Endothelial cell of umbilical vein (primary cell): ENCODE measurements around the gene SPIN4. TPM values are rescaled to one million over a fixed set of nuclear protein-coding genes. Genes with fewer than 3 reads are reported as not detected.
A peak's percentile ranks its signal among the peaks of the same experiment; 100 is the strongest.

ENCODE experiments used
- BruUV-seq: library from RNA; stranded (reverse); fragments of 400-500 nt; replicated peaks from 2 replicates; lab custom pipeline; 2021; lab: Mats Ljungman, UMichigan
- CTCF ChIA-PET: fragments of 300-600, 350-600 bp; sonication (Branson Sonifier 250); formaldehyde crosslinking; loops from one replicate; lab custom pipeline; 2021; ENCODE audit warnings: antibody characterized with exemption, inconsistent platforms; lab: Charles Lee
- POLR2A ChIA-PET: fragments of 300-600, 350-600 bp; sonication (Branson Sonifier 250); formaldehyde crosslinking; loops from one replicate; lab custom pipeline; 2021; ENCODE audit warnings: antibody characterized with exemption, inconsistent platforms; lab: Charles Lee
- DNase-seq: peaks from one replicate; pipeline ENCODE4 v3.0.0-alpha.2; 2011; ENCODE audit warnings: low read depth, low spot score
- FAIRE-seq: peaks from 2 replicates; lab custom pipeline; 2011; peaks lifted over from hg19 to GRCh38; lab: Jason Lieb, UNC
- H2AFZ ChIP-seq: 2 replicates; pipeline ENCODE4 v1.6.0; 2012; ENCODE audit warnings: low read depth, low read length, control low read depth, inconsistent platforms
- H3K27ac ChIP-seq: 2 replicates; pipeline ENCODE4 v1.5.1; 2011; ENCODE audit warnings: low read depth, mild to moderate bottlenecking, control low read depth, low read length, moderate library complexity; ENCODE audit not compliant: insufficient read depth
- H3K27me3 ChIP-seq, 2 experiments: 2 replicates each; pipeline versions ENCODE4 v1.6.0 to v1.6.1; 2011; ENCODE audit warnings: low read length in 2 of 2, mixed read lengths in 1 of 2; ENCODE audit not compliant: control insufficient read depth in 2 of 2, insufficient read depth in 2 of 2
- H3K36me3 ChIP-seq, 2 experiments: 2 replicates in 1 of 2; 3 replicates in 1 of 2; pipeline ENCODE4 v1.5.1; 2011; ENCODE audit warnings: low read length in 2 of 2, mild to moderate bottlenecking in 1 of 2, moderate library complexity in 1 of 2; ENCODE audit not compliant: control insufficient read depth in 2 of 2, insufficient read depth in 2 of 2; ENCODE audit errors: extremely low read depth in 1 of 2
- H3K4me1 ChIP-seq: 3 replicates; pipeline ENCODE4 v1.5.1; 2011; ENCODE audit warnings: mild to moderate bottlenecking, low read length; ENCODE audit not compliant: control insufficient read depth, insufficient read depth; ENCODE audit errors: extremely low read depth
- H3K4me2 ChIP-seq: 2 replicates; pipeline ENCODE4 v1.6.1; 2011; ENCODE audit warnings: low read length, control low read depth, mixed read lengths; ENCODE audit not compliant: insufficient read depth
- H3K4me3 ChIP-seq, 3 experiments: fragments of 200-600 bp in 1 of 3; sonication (generic), shearing (Covaris generic) in 1 of 3; replicated peaks in 1 of 3; 2 replicates each; pipeline ENCODE4 v1.5.1; 2011 to 2016; ENCODE audit warnings: control low read depth in 3 of 3, low read length in 3 of 3, mild to moderate bottlenecking in 2 of 3, inconsistent platforms in 1 of 3, low read depth in 1 of 3, moderate library complexity in 1 of 3; ENCODE audit not compliant: insufficient read depth in 1 of 3
- H3K79me2 ChIP-seq: 2 replicates; pipeline ENCODE4 v1.6.0; 2012; ENCODE audit warnings: low read length, inconsistent platforms; ENCODE audit not compliant: control insufficient read depth, insufficient read depth
- H3K9ac ChIP-seq: replicated peaks from 2 replicates; pipeline ENCODE3; 2011; ENCODE audit warnings: low read length, control low read depth; ENCODE audit not compliant: insufficient read depth; ENCODE audit errors: extremely low read depth
- H3K9me1 ChIP-seq: replicated peaks from 3 replicates; pipeline ENCODE4 v1.6.0; 2011; ENCODE audit warnings: mild to moderate bottlenecking, low read length; ENCODE audit not compliant: control insufficient read depth, insufficient read depth; ENCODE audit errors: extremely low read depth
- H3K9me3 ChIP-seq: replicated peaks from 2 replicates; pipeline ENCODE4 v1.5.1; 2012; ENCODE audit warnings: low read length, inconsistent platforms; ENCODE audit not compliant: control insufficient read depth, insufficient read depth
- H4K20me1 ChIP-seq: replicated peaks from 2 replicates; pipeline ENCODE3; 2011; ENCODE audit warnings: mild to moderate bottlenecking, low read length; ENCODE audit not compliant: control insufficient read depth, insufficient read depth; ENCODE audit errors: extremely low read depth
- CTCF ChIP-seq, 2 donors: IDR thresholded peaks; 1 replicate in 1 of 2; 2 replicates in 1 of 2; pipeline ENCODE4 v1.5.1; 2011; ENCODE audit warnings: low read length in 2 of 2, mild to moderate bottlenecking in 2 of 2, moderate library complexity in 2 of 2, control low read depth in 1 of 2, inconsistent platforms in 1 of 2, low read depth in 1 of 2; ENCODE audit not compliant: insufficient read depth in 1 of 2; ENCODE audit errors: extremely low read depth in 1 of 2
- EZH2 ChIP-seq: IDR thresholded peaks from 2 replicates; pipeline ENCODE4 v1.6.1; 2012; ENCODE audit warnings: borderline replicate concordance, low read depth, mild to moderate bottlenecking, moderate library complexity, low read length, inconsistent platforms; ENCODE audit not compliant: severe bottlenecking
- FOS ChIP-seq: IDR thresholded peaks from 2 replicates; pipeline ENCODE4 v1.6.1; 2011; ENCODE audit warnings: mild to moderate bottlenecking, low read length, moderate library complexity, borderline replicate concordance; ENCODE audit not compliant: insufficient read depth
- GATA2 ChIP-seq: IDR thresholded peaks from 2 replicates; pipeline ENCODE4 v1.7.0; 2011; ENCODE audit warnings: low read depth, mild to moderate bottlenecking, moderate library complexity, mixed read lengths, low read length; ENCODE audit not compliant: insufficient read length, insufficient read depth
- JUN ChIP-seq: IDR thresholded peaks from 2 replicates; pipeline ENCODE4 v1.6.1; 2011; ENCODE audit warnings: borderline replicate concordance, low read depth; ENCODE audit not compliant: insufficient read length, insufficient read depth
- MAX ChIP-seq: IDR thresholded peaks from 2 replicates; pipeline ENCODE4 v1.6.1; 2011; ENCODE audit not compliant: insufficient read depth, insufficient read length
- MYC ChIP-seq: IDR thresholded peaks from one replicate; pipeline ENCODE4 v1.6.1; 2011; ENCODE audit warnings: mild to moderate bottlenecking, low read depth, low read length
- POLR2A ChIP-seq: IDR thresholded peaks from 2 replicates; pipeline ENCODE4 v1.6.1; 2012; ENCODE audit warnings: low read depth, mild to moderate bottlenecking, control low read depth, low read length
- POLR2AphosphoS5 ChIP-seq: IDR thresholded peaks from 2 replicates; pipeline ENCODE4 v1.6.1; 2012; ENCODE audit warnings: low read depth, mild to moderate bottlenecking, control low read depth, low read length, moderate library complexity; ENCODE audit not compliant: insufficient read depth
- dilution Hi-C: fragments of 300-500 bp; cut with MboI; formaldehyde crosslinking; loops from one replicate; pipeline ENCODE4 v1.15.0; 2019; ENCODE audit warnings: low sequenced_read_pairs; ENCODE audit not compliant: extremely low pct_ligation_motif_present
- intact Hi-C: fragments of 100-400 bp; cut with micrococcal nuclease; formaldehyde crosslinking; loops from one replicate; pipeline ENCODE4 v1.10.0; 2022
- polyA plus RNA-seq, 4 experiments: library from polyadenylated mRNA; depleted of rRNA in 3 of 4; stranded (reverse) in 3 of 4; unstranded in 1 of 4; fragments of >200 nt; gene quantifications; 2 replicates each; pipeline versions ENCODE4 v1.2.1 to v1.2.3, GENCODE V29; 2011 to 2012; ENCODE audit warnings: missing spikeins in 1 of 4
- total RNA-seq: library from RNA; stranded (reverse); gene quantifications from 2 replicates; pipeline ENCODE4 v1.2.3, GENCODE V29; 2021

The SPIN4 gene
- total and polyA plus RNA-seq, 2 donors (not counting 3 experiments of a cell fraction or from before 2014, with no cell fraction given) = 4.4 to 7.5 TPM

DNA sequence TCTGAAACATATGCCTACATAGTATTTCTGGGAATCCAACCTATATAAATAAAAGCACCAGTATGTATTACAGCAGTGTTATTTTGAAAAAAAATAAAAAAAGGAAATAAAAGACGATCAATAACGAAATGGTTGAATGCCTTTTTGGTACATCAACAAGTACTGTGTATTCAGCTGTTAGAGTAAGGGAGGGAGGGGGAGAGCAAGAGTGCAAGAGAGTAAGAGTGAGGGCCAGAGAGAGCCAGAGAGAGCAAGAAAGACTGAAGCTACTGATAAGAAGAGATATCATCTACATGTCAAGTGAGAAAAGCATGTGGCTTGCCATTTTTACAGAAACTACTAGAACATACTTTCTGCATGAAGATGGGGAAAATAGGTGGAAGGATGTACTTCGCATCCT, 1.8 kb downstream of the SPIN4 start:
- H3K79me2 ChIP-seq = peaks cover 2% of the 10 kb centered on the region
- peak overlapping the region in 2 of 3 experiments; percentile 15 to 63 for H3K4me3 ChIP-seq
- FAIRE-seq (no peak), DNase-seq (peak; percentile 48)
- H3K27ac ChIP-seq = no peak overlapping the region
- H3K4me2 ChIP-seq = peak overlapping the region; percentile 61
- H3K9me1 ChIP-seq = no peaks in the 10 kb centered on the region
- intact Hi-C loops (no loop called here), dilution Hi-C loops (no loop called here)
- no TSS peak for BruUV-seq
- H2AFZ ChIP-seq = no peak overlapping the region
- H3K9ac ChIP-seq = no peak overlapping the region
- peaks cover 9% of the 10 kb centered on the region for H3K4me1 ChIP-seq
- H3K27me3 ChIP-seq = no peaks in the 10 kb centered on the region
- no peaks in the 10 kb centered on the region for H3K9me3 ChIP-seq
- TF ChIP-seq JUN (no peak), POLR2AphosphoS5 (no peak), POLR2A (no peak), EZH2 (no peak)
- no peaks in the 10 kb centered on the region for H3K36me3 ChIP-seq
- H4K20me1 ChIP-seq = no peaks in the 10 kb centered on the region
- CTCF ChIA-PET = interaction anchor here (1.0 kb wide), 1 partner anchor 99 kb away, joined by 3 read pairs; no protein-coding TSS in a partner anchor
- POLR2A ChIA-PET = no interaction called here

- no peak overlapping the region for H3K4me2 ChIP-seq
Observed at GRCh38 chrX:63330681-63331080, 20.5 kb downstream of the SPIN4 start.

More at GRCh38 chrX:63330681-63331080, 20.5 kb downstream of the SPIN4 start:
- Histone ChIP-seq H3K36me3 (no peaks in the 10 kb centered on the region), H3K9me1 (no peaks in the 10 kb centered on the region), H4K20me1 (no peaks in the 10 kb centered on the region), H3K27ac (no peak overlapping the region), H3K4me3 (no peak overlapping the region), H3K27me3 (no peaks in the 10 kb centered on the region), H3K4me1 (no peaks in the 10 kb centered on the region), H2AFZ (no peak overlapping the region), H3K9ac (no peak overlapping the region), H3K79me2 (no peaks in the 10 kb centered on the region), H3K9me3 (no peaks in the 10 kb centered on the region)
- FAIRE-seq (no peak), DNase-seq (no peak)
- no TSS peak for BruUV-seq
- POLR2A ChIA-PET = no interaction called here
- no peak for TF ChIP-seq POLR2AphosphoS5
- no peak for TF ChIP-seq MYC
- no peak for TF ChIP-seq MAX
- no peak for TF ChIP-seq CTCF (IDR thresholded peaks at IDR 0.05; ENCODE audit: extremely low read depth in 1 of 2, insufficient read depth in 1 of 2, low read depth in 1 of 2, low read length in 2 of 2)
- no peak for TF ChIP-seq EZH2
- no peak for TF ChIP-seq FOS
- TF ChIP-seq POLR2A = no peak
- no peak for TF ChIP-seq GATA2
- no peak for TF ChIP-seq JUN
- CTCF ChIA-PET = no interaction called here
- dilution Hi-C loops (no loop called here), intact Hi-C loops (no loop called here)
